ENCODE data around the gene CIT. TPM values are rescaled to one million over a fixed set of nuclear protein-coding genes. Genes with fewer than 3 reads are reported as not detected.

CIT gene
- total RNA-seq, 3 donors from 2014 or later (not counting 1 experiment from before 2014, with no cell fraction given), result 2.8 to 4.2 (median 3.6) TPM

DNA sequence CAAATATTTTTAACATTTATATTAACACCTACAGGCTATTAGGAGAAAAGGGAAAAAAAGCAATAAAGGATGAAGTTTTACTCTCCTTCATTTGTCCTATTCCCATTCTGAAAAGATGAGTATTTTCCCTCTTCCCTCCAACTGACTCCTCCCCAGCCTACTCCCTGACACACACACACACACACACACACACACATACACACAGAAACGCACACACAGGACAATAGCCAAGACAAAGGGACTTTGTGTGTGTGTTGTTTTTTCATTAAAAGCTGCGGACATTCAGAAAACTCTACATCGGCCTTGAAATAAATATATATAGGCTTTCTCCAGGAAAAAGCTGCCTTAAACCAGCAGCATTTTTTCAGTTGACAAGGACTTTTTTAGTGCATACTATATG lies 134.4 kb downstream of the CIT start:
- ATAC-seq, result no peak
- TF ChIP-seq, protein P1, sequence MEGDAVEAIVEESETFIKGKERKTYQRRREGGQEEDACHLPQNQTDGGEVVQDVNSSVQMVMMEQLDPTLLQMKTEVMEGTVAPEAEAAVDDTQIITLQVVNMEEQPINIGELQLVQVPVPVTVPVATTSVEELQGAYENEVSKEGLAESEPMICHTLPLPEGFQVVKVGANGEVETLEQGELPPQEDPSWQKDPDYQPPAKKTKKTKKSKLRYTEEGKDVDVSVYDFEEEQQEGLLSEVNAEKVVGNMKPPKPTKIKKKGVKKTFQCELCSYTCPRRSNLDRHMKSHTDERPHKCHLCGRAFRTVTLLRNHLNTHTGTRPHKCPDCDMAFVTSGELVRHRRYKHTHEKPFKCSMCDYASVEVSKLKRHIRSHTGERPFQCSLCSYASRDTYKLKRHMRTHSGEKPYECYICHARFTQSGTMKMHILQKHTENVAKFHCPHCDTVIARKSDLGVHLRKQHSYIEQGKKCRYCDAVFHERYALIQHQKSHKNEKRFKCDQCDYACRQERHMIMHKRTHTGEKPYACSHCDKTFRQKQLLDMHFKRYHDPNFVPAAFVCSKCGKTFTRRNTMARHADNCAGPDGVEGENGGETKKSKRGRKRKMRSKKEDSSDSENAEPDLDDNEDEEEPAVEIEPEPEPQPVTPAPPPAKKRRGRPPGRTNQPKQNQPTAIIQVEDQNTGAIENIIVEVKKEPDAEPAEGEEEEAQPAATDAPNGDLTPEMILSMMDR (IDR thresholded peaks at IDR 0.05), result no peak
- Histone ChIP-seq H3K27me3 (ENCODE audit: control insufficient read depth, insufficient read depth, low read length) (no peaks in the 10 kb centered on the region), H3K36me3 (ENCODE audit: control insufficient read depth, insufficient read depth, low read length) (no peaks in the 10 kb centered on the region), H3K9me3 (ENCODE audit: control insufficient read depth, insufficient read depth, low read length) (no peaks in the 10 kb centered on the region), H3K27ac (ENCODE audit: low read length) (no peak overlapping the region), H3K4me1 (ENCODE audit: control insufficient read depth, insufficient read depth, low read length) (no peaks in the 10 kb centered on the region), H3K4me3 (ENCODE audit: low read length) (no peak overlapping the region)
- intact Hi-C loops (cut with micrococcal nuclease), result no loop called here
- no peak overlapping the region for H3K27ac Mint-ChIP-seq
- peaks cover 8 to 9% of the 10 kb centered on the region in 2 donors for H3K9me3 Mint-ChIP-seq
- peaks cover 22% of the 10 kb centered on the region for H3K36me3 Mint-ChIP-seq
- WGBS (ENCODE audit: insufficient coverage), result 100% methylated on average over 2 of the region's 3 CpGs
- no peak for DNase-seq
- H3K27me3 Mint-ChIP-seq (ENCODE audit: low read depth in 2 of 2), result no peaks in the 10 kb centered on the region
- H3K4me3 Mint-ChIP-seq, result no peak overlapping the region
- no peaks in the 10 kb centered on the region for H3K4me1 Mint-ChIP-seq

DNA sequence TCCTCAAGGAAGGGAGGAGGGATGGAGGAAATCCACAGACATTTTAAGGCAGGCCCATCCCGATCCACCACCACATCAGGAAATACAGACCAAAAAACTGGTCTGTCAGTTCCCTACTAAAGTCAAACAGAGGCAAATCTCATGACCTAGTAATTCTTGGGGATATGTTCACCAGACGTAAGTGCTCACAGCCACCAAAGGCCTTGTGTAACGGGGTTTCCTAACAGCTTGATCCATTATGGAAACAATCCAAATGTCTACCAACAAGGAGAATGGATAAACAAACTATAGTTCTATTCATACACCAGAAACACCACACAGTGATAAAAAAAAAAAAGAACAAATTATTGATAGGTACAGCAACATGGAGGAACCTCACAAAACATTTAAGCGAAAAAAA lies 136.3 kb downstream of the CIT start:
- ATAC-seq (no peak), DNase-seq (no peak)
- Mint-ChIP-seq H3K27ac (no peak overlapping the region), H3K9me3 (peaks cover 8 to 9% of the 10 kb centered on the region in 2 donors), H3K36me3 (peaks cover 22% of the 10 kb centered on the region), H3K27me3 (ENCODE audit: low read depth in 2 of 2) (no peaks in the 10 kb centered on the region), H3K4me1 (no peaks in the 10 kb centered on the region), H3K4me3 (no peak overlapping the region)
- TF ChIP-seq, protein P1 (IDR thresholded peaks at IDR 0.05), result no peak
- Histone ChIP-seq H3K27me3 (ENCODE audit: control insufficient read depth, insufficient read depth, low read length) (no peaks in the 10 kb centered on the region), H3K4me3 (ENCODE audit: low read length) (no peak overlapping the region), H3K27ac (ENCODE audit: low read length) (no peak overlapping the region), H3K36me3 (ENCODE audit: control insufficient read depth, insufficient read depth, low read length) (no peaks in the 10 kb centered on the region), H3K9me3 (ENCODE audit: control insufficient read depth, insufficient read depth, low read length) (no peaks in the 10 kb centered on the region), H3K4me1 (ENCODE audit: control insufficient read depth, insufficient read depth, low read length) (no peaks in the 10 kb centered on the region)
- intact Hi-C loops (cut with micrococcal nuclease), result no loop called here
- 98% methylated on average over 4 of the region's 4 CpGs for WGBS (ENCODE audit: insufficient coverage)

DNA sequence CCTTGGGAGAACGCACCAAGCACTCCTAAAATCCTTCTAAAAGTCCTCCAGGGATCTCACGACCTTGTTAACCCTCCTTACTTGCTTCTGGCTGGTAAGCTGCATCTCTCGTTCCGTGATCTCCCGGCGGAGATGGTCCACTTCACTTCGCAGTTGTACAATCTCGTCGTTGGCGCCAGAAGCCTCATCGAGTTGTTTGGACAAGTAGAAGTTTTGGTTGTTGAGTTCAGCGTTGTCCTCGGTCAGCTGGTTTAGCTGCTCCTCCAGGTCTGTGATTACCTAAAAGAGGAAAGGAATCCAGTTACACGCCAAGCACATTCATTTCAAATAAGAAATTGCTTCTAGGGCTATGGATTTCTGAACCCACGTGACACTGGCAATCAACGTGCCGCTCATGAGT lies 142.0 kb downstream of the CIT start:
- Histone ChIP-seq H3K4me3 (ENCODE audit: low read length) (no peak overlapping the region), H3K4me1 (ENCODE audit: control insufficient read depth, insufficient read depth, low read length) (no peaks in the 10 kb centered on the region), H3K27me3 (ENCODE audit: control insufficient read depth, insufficient read depth, low read length) (no peaks in the 10 kb centered on the region), H3K9me3 (ENCODE audit: control insufficient read depth, insufficient read depth, low read length) (no peaks in the 10 kb centered on the region), H3K36me3 (ENCODE audit: control insufficient read depth, insufficient read depth, low read length) (no peaks in the 10 kb centered on the region), H3K27ac (ENCODE audit: low read length) (no peak overlapping the region)
- over 99% methylated on average over 17 of the region's 17 CpGs for WGBS (ENCODE audit: insufficient coverage)
- TF ChIP-seq, protein P1 (IDR thresholded peaks at IDR 0.05), result no peak
- no peaks in the 10 kb centered on the region for H3K9me3 Mint-ChIP-seq
- intact Hi-C loops (cut with micrococcal nuclease), result no loop called here
- H3K27me3 Mint-ChIP-seq (ENCODE audit: low read depth in 2 of 2), result no peaks in the 10 kb centered on the region
- no peak overlapping the region for H3K27ac Mint-ChIP-seq
- H3K4me3 Mint-ChIP-seq, result no peak overlapping the region
- no peaks in the 10 kb centered on the region for H3K4me1 Mint-ChIP-seq
- no peak for ATAC-seq
- H3K36me3 Mint-ChIP-seq, result no peaks in the 10 kb centered on the region
- no peak for DNase-seq

DNA sequence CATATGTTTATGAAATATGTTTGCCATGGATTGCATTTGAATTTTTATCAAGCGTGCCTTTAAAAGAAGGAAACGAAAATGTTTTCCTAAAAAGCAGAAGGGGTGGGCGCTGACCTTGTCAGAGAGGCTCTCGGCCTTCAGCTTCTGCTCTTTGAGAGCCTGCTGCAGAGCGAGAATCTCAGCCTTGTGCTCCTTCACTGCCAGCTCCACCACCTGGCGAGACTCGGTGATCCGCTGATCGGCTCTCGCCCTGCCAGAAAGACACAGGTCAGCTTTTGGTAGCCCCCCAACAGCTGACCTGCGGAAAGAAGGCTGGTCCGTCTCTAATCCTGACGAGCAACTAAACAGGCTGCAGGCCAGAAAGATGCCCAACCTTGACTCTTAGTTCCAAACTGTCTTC lies 146.7 kb downstream of the CIT start:
- Mint-ChIP-seq H3K36me3 (no peaks in the 10 kb centered on the region), H3K4me3 (no peak overlapping the region), H3K27ac (no peak overlapping the region), H3K27me3 (ENCODE audit: low read depth in 2 of 2) (no peaks in the 10 kb centered on the region), H3K9me3 (no peaks in the 10 kb centered on the region), H3K4me1 (no peaks in the 10 kb centered on the region)
- no peak overlapping the region for H3K27ac ChIP-seq (ENCODE audit: low read length)
- H3K4me1 ChIP-seq (ENCODE audit: control insufficient read depth, insufficient read depth, low read length), result no peaks in the 10 kb centered on the region
- H3K36me3 ChIP-seq (ENCODE audit: control insufficient read depth, insufficient read depth, low read length), result no peaks in the 10 kb centered on the region
- no peak for DNase-seq
- no peaks in the 10 kb centered on the region for H3K27me3 ChIP-seq (ENCODE audit: control insufficient read depth, insufficient read depth, low read length)
- H3K4me3 ChIP-seq (ENCODE audit: low read length), result no peak overlapping the region
- H3K9me3 ChIP-seq (ENCODE audit: control insufficient read depth, insufficient read depth, low read length), result no peaks in the 10 kb centered on the region
- intact Hi-C loops (cut with micrococcal nuclease), result no loop called here
- TF ChIP-seq, protein P1 (IDR thresholded peaks at IDR 0.05), result no peak
- WGBS (ENCODE audit: insufficient coverage), result 96% methylated on average over 13 of the region's 13 CpGs
- no peak for ATAC-seq

Measured in natural killer cell (primary cell).